H1 (cell line): ENCODE measurements around the gene SLC6A3. TPM values are rescaled to one million over a fixed set of nuclear protein-coding genes. Genes with fewer than 3 reads are reported as not detected.

ENCODE experiments used
- CTCF ChIA-PET: fragments of 300-600 bp; sonication (Branson Sonifier 250); formaldehyde crosslinking; loops from one replicate; lab custom pipeline; 2021; ENCODE audit not compliant: partially characterized antibody; lab: Charles Lee
- POLR2A ChIA-PET: fragments of 300-600 bp; sonication (Branson Sonifier 250); formaldehyde crosslinking; loops from one replicate; lab custom pipeline; 2021; ENCODE audit warnings: inconsistent platforms; ENCODE audit not compliant: partially characterized antibody; lab: Charles Lee
- DNase-seq, 2 experiments: peaks; one replicate each; pipeline versions ENCODE4 v3.0.0 to v3.0.0-alpha.2; 2010 to 2022; ENCODE audit warnings: low spot score in 2 of 2, low read depth in 1 of 2, mixed read lengths in 1 of 2
- FAIRE-seq: peaks from 2 replicates; lab custom pipeline; 2011; peaks lifted over from hg19 to GRCh38; lab: Jason Lieb, UNC
- H2AFZ ChIP-seq: 2 replicates; pipeline ENCODE4 v1.8.1; 2012; ENCODE audit warnings: low read length, inconsistent platforms
- H2AK5ac ChIP-seq: 2 replicates; pipeline ENCODE4 v1.6.1; 2013; ENCODE audit warnings: low read depth, low read length
- H2BK120ac ChIP-seq: replicated peaks from 2 replicates; pipeline ENCODE3; 2013; ENCODE audit warnings: low read depth, low read length, inconsistent platforms
- H2BK12ac ChIP-seq: 2 replicates; pipeline ENCODE4 v1.6.1; 2013; ENCODE audit warnings: low read depth, low read length
- H2BK15ac ChIP-seq: 2 replicates; pipeline ENCODE4 v1.6.1; 2013; ENCODE audit warnings: low read length
- H2BK20ac ChIP-seq: 2 replicates; pipeline ENCODE4 v1.6.1; 2013; ENCODE audit warnings: low read length
- H2BK5ac ChIP-seq: 2 replicates; pipeline ENCODE4 v1.6.1; 2013; ENCODE audit warnings: low read depth, low read length
- H3K14ac ChIP-seq: 2 replicates; pipeline ENCODE4 v1.6.1; 2013; ENCODE audit warnings: inconsistent platforms; ENCODE audit not compliant: insufficient read length
- H3K18ac ChIP-seq: 2 replicates; pipeline ENCODE4 v1.6.1; 2013; ENCODE audit warnings: low read length; ENCODE audit errors: extremely low read depth
- H3K23ac ChIP-seq: 2 replicates; pipeline ENCODE4 v1.6.1; 2013; ENCODE audit warnings: inconsistent platforms; ENCODE audit not compliant: insufficient read length
- H3K23me2 ChIP-seq: 2 replicates; pipeline ENCODE4 v1.6.1; 2013; ENCODE audit warnings: low read depth, low read length
- H3K27ac ChIP-seq: 2 replicates; pipeline ENCODE4 v1.6.1; 2011; ENCODE audit warnings: low read depth, low read length, inconsistent platforms
- H3K27me3 ChIP-seq, 4 experiments: replicated peaks in 1 of 4; 1 replicate in 1 of 4; 2 replicates in 3 of 4; pipeline versions ENCODE4 v1.6.1 to v1.8.1; 2011 to 2013; ENCODE audit warnings: low read length in 3 of 4, mild to moderate bottlenecking in 3 of 4, inconsistent platforms in 2 of 4, mixed read lengths in 2 of 4, moderate library complexity in 1 of 4; ENCODE audit not compliant: control insufficient read depth in 3 of 4, insufficient read depth in 3 of 4; ENCODE audit errors: extremely low read depth in 1 of 4
- H3K36me3 ChIP-seq, 4 experiments: 2 replicates each; pipeline versions ENCODE4 v1.6.1 to v1.8.1; 2011 to 2013; ENCODE audit warnings: mild to moderate bottlenecking in 4 of 4, low read length in 3 of 4, moderate library complexity in 2 of 4, control low read depth in 1 of 4, inconsistent platforms in 1 of 4; ENCODE audit not compliant: insufficient read depth in 4 of 4, control insufficient read depth in 2 of 4
- H3K4ac ChIP-seq: replicated peaks from 2 replicates; pipeline ENCODE3; 2013; ENCODE audit warnings: low read length, low read depth, mixed read lengths, inconsistent platforms; ENCODE audit not compliant: insufficient read length
- H3K4me1 ChIP-seq, 4 experiments: replicated peaks in 1 of 4; 1 replicate in 1 of 4; 2 replicates in 3 of 4; pipeline versions ENCODE4 v1.6.1 to v1.8.1; 2011 to 2013; ENCODE audit warnings: low read length in 3 of 4, inconsistent platforms in 2 of 4, mixed read lengths in 1 of 4; ENCODE audit not compliant: insufficient read depth in 4 of 4, control insufficient read depth in 3 of 4
- H3K4me2 ChIP-seq, 2 experiments: 2 replicates each; pipeline versions ENCODE4 v1.6.1 to v1.8.1; 2011 to 2013; ENCODE audit warnings: low read depth in 2 of 2, low read length in 2 of 2, control low read depth in 1 of 2, inconsistent platforms in 1 of 2, mild to moderate bottlenecking in 1 of 2; ENCODE audit not compliant: insufficient read depth in 1 of 2
- H3K4me3 ChIP-seq, 4 experiments: fragments of 200-600, 300-600 bp in 1 of 4; sonication (generic), shearing (Covaris generic), sonication (Bioruptor Twin) in 1 of 4; 2 replicates each; pipeline versions ENCODE4 v1.5.1 to v1.8.1; 2011 to 2016; ENCODE audit warnings: low read length in 4 of 4, low read depth in 3 of 4, control low read depth in 2 of 4, inconsistent platforms in 2 of 4, mild to moderate bottlenecking in 2 of 4, mixed read lengths in 1 of 4, moderate library complexity in 1 of 4; ENCODE audit not compliant: insufficient read depth in 2 of 4; ENCODE audit errors: extremely low read depth in 1 of 4
- H3K56ac ChIP-seq: replicated peaks from 2 replicates; pipeline ENCODE3; 2013; ENCODE audit warnings: low read depth, mild to moderate bottlenecking, mixed read lengths, low read length, inconsistent platforms; ENCODE audit not compliant: insufficient read length
- H3K79me1 ChIP-seq: 2 replicates; pipeline ENCODE4 v1.6.1; 2013; ENCODE audit warnings: low read depth, low read length, control low read depth
- H3K79me2 ChIP-seq, 2 experiments: 2 replicates each; pipeline versions ENCODE4 v1.6.1 to v1.8.1; 2012 to 2013; ENCODE audit warnings: low read length in 2 of 2, mild to moderate bottlenecking in 2 of 2, inconsistent platforms in 1 of 2; ENCODE audit not compliant: insufficient read depth in 2 of 2, control insufficient read depth in 1 of 2
- H3K9ac ChIP-seq, 4 experiments: replicated peaks in 1 of 4; 1 replicate in 1 of 4; 2 replicates in 3 of 4; pipeline versions ENCODE4 v1.6.1 to v1.8.1; 2011 to 2013; ENCODE audit warnings: low read depth in 3 of 4, low read length in 3 of 4, control low read depth in 2 of 4, mild to moderate bottlenecking in 2 of 4, moderate library complexity in 2 of 4, inconsistent platforms in 1 of 4; ENCODE audit errors: extremely low read depth in 1 of 4
- H3K9me3 ChIP-seq, 2 experiments: 2 replicates each; pipeline versions ENCODE4 v1.6.1 to v1.8.1; 2012 to 2013; ENCODE audit warnings: mild to moderate bottlenecking in 2 of 2, moderate library complexity in 2 of 2, control low read depth in 1 of 2, inconsistent platforms in 1 of 2, low read depth in 1 of 2, low read length in 1 of 2, mixed read lengths in 1 of 2; ENCODE audit not compliant: insufficient read depth in 2 of 2
- H4K20me1 ChIP-seq, 2 experiments: replicated peaks in 1 of 2; 2 replicates each; pipeline versions ENCODE3 to v1.8.1; 2011 to 2013; ENCODE audit warnings: inconsistent platforms in 2 of 2, low read length in 2 of 2, mild to moderate bottlenecking in 1 of 2; ENCODE audit not compliant: insufficient read depth in 2 of 2, control insufficient read depth in 1 of 2
- H4K5ac ChIP-seq: 2 replicates; pipeline ENCODE4 v1.6.1; 2013; ENCODE audit warnings: low read length, low read depth, mixed read lengths, inconsistent platforms; ENCODE audit not compliant: insufficient read length
- H4K8ac ChIP-seq: 2 replicates; pipeline ENCODE4 v1.8.0; 2013; ENCODE audit warnings: mild to moderate bottlenecking, moderate library complexity, low read length, inconsistent platforms; ENCODE audit not compliant: insufficient read depth; ENCODE audit errors: extremely low read depth
- H4K91ac ChIP-seq: replicated peaks from 2 replicates; pipeline ENCODE3; 2013; ENCODE audit warnings: low read length, mixed read lengths, inconsistent platforms; ENCODE audit not compliant: insufficient read length
- FOSL1 ChIP-seq: IDR thresholded peaks from 2 replicates; pipeline ENCODE4 v1.6.1; 2011; ENCODE audit warnings: mild to moderate bottlenecking, low read depth, low read length, moderate library complexity; ENCODE audit not compliant: insufficient read depth
- MAX ChIP-seq: IDR thresholded peaks from 2 replicates; pipeline ENCODE4 v1.6.1; 2012; ENCODE audit warnings: inconsistent platforms
- RAD21 ChIP-seq, 2 experiments: IDR thresholded peaks in 1 of 2; conservative IDR thresholded peaks in 1 of 2; 2 replicates each; pipeline ENCODE4 v1.6.1; 2011; ENCODE audit warnings: low read depth in 2 of 2, low read length in 2 of 2, improper control_type of control experiment in 1 of 2, inconsistent platforms in 1 of 2, mild to moderate bottlenecking in 1 of 2, moderate library complexity in 1 of 2
- SIX5 ChIP-seq: IDR thresholded peaks from 2 replicates; pipeline ENCODE4 v1.6.1; 2011; ENCODE audit warnings: mild to moderate bottlenecking, low read depth, low read length
- whole genome bisulfite sequencing, 2 experiments: shearing (Covaris generic) in 1 of 2; methylation state at CpG; one replicate each; pipeline versions ENCODE4 v1.1.6 to v1.1.7; 2013 to 2015; ENCODE audit warnings: low lambda C conversion rate in 2 of 2, mixed read lengths in 2 of 2, inconsistent platforms in 1 of 2, low coverage in 1 of 2, missing lambda C conversion rate in 1 of 2; ENCODE audit not compliant: insufficient replicate concordance in 2 of 2, insufficient coverage in 1 of 2, insufficient read length in 1 of 2; ENCODE audit errors: extremely low coverage in 1 of 2, missing lambda C conversion rate in 1 of 2; 5-methylcytosine and 5-hydroxymethylcytosine counted together
- polyA plus RNA-seq, 7 experiments: library from polyadenylated mRNA; depleted of rRNA in 3 of 7; stranded (reverse) in 5 of 7; unstranded in 2 of 7; fragments of >200 nt in 5 of 7; fragments of 200-250 nt in 2 of 7; gene quantifications; 1 replicate in 5 of 7; 2 replicates in 1 of 7; 4 replicates in 1 of 7; pipeline versions ENCODE4 v1.2.1 to v1.2.3, GENCODE V29; 2011 to 2013; ENCODE audit warnings: missing spikeins in 2 of 7, mixed read lengths in 2 of 7
- total RNA-seq: library from RNA; stranded (reverse); fragmentation: NEBNext Ultra II Directional; extraction: Animal tissue kit (Norgen Biotek cat#: 25700); gene quantifications from 2 replicates; pipeline ENCODE4 v1.2.1, GENCODE V29; 2021

SLC6A3 gene
- total and polyA plus RNA-seq, 2 of the 8 experiments (the other 6 are each of a cell fraction or from before 2014, with no cell fraction given) = 0.48 to 0.91 TPM

DNA sequence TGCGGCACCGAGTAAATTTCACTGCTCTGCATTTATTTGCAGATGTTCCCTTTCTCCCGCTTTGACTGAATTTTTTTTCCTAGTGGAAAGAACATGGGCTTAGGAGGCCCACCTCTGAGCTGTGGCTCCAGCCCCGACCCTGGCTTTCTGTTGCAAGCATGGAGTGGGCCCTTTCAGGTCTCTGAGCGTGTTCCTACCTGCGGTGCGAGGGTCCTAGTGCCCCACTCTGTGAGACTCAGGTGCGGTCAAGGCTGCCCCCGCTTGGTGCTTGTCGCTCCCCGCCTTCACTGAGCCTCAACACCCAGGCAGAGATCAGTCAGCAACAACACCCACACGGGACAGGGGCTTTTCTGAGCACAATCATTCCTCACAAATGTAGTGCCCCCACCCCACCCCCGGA lies 32.0 kb downstream of the SLC6A3 start:
- Histone ChIP-seq H3K79me1 (no peaks in the 10 kb centered on the region), H4K8ac (peak overlapping the region; percentile 17; the same call in 1 of the 2 replicates), H3K9me3 (no peaks in the 10 kb centered on the region), H3K79me2 (no peaks in the 10 kb centered on the region), H3K23ac (no peak overlapping the region), H3K4ac (no peak overlapping the region), H3K9ac (no peak overlapping the region), H2AFZ (no peak overlapping the region), H3K23me2 (peaks cover 2% of the 10 kb centered on the region; the same call in 1 of the 2 replicates), H3K36me3 (no peaks in the 10 kb centered on the region), H3K27ac (no peak overlapping the region), H3K4me3 (no peak overlapping the region), H3K4me1 (peaks cover 0 to 14% (median 8%) of the 10 kb centered on the region in 4 experiments; a peak in 5 of 7 replicates), H2AK5ac (no peak overlapping the region), H4K91ac (no peak overlapping the region), H2BK120ac (no peak overlapping the region), H2BK20ac (no peak overlapping the region), H2BK5ac (peak overlapping the region; percentile 41; the same call in 1 of the 2 replicates), H3K4me2 (no peak overlapping the region), H4K5ac (no peak overlapping the region), H3K27me3 (no peaks in the 10 kb centered on the region), H3K56ac (no peak overlapping the region), H2BK15ac (no peak overlapping the region), H2BK12ac (no peak overlapping the region), H3K18ac (no peak overlapping the region), H4K20me1 (peaks cover 0 to 7% of the 10 kb centered on the region in 2 experiments), H3K14ac (no peak overlapping the region)
- ChIA-PET CTCF (interaction anchor here (1.4 kb wide), 1 partner anchor 58 kb away, joined by 3 read pairs; no protein-coding TSS in a partner anchor), POLR2A (interaction anchor here (1.1 kb wide), 1 partner anchor 33 kb away, joined by 3 read pairs; no protein-coding TSS in a partner anchor)
- FAIRE-seq (no peak), DNase-seq (no peak)
- TF ChIP-seq SIX5 = no peak
- peak; percentile 35 to 43; a peak in 3 of 4 replicates for TF ChIP-seq RAD21 (IDR thresholded peaks at IDR 0.05 in 1 of 2, conservative IDR thresholded peaks at IDR 0.05 in 1 of 2; ENCODE audit: low read depth in 2 of 2, low read length in 2 of 2)
- TF ChIP-seq FOSL1 = peak; percentile 65; the same call in 1 of the 2 replicates
- 0 out of 2 replicates have a peak, but pooled peaks have one; percentile 8 for TF ChIP-seq MAX
- WGBS, 2 experiments = 74% methylated on average over 12 of the region's 13 CpGs; no CpG with 5 or more reads in 1 of the 2 experiments
